Small intestine (tissue), 7 donors: Measurements from ENCODE around the gene PHF20. TPM values are rescaled to one million over a fixed set of nuclear protein-coding genes. Genes with fewer than 3 reads are reported as not detected.
"Not testable (repeated sequence)": the region's sequence is repeated elsewhere in the genome, so short reads cannot be mapped to it uniquely, and the experiment has no call there.

Experiments
- DNase-seq, 2 donors: peaks; one replicate each; pipeline versions ENCODE4 v3.0.0 to v3.0.0-alpha.2; 2013
- FAIRE-seq: peaks from 2 replicates; lab custom pipeline; 2012; peaks lifted over from hg19 to GRCh38; lab: Jason Lieb, UNC
- H3K27ac ChIP-seq, 3 donors: one replicate each; pipeline ENCODE4 v1.5.1; 2013; ENCODE audit warnings: low read length in 2 of 3, mild to moderate bottlenecking in 2 of 3, control low read depth in 1 of 3, inconsistent platforms in 1 of 3, low read depth in 1 of 3, moderate library complexity in 1 of 3
- H3K27me3 ChIP-seq, 3 donors: one replicate each; pipeline ENCODE4 v1.6.1; 2013; ENCODE audit warnings: low read length in 3 of 3, inconsistent platforms in 1 of 3; ENCODE audit not compliant: control insufficient read depth in 3 of 3, insufficient read depth in 3 of 3
- H3K36me3 ChIP-seq, 3 donors: one replicate each; pipeline ENCODE4 v1.6.1; 2013; ENCODE audit warnings: low read length in 3 of 3, inconsistent platforms in 1 of 3, low read depth in 1 of 3, mild to moderate bottlenecking in 1 of 3, moderate library complexity in 1 of 3; ENCODE audit not compliant: control insufficient read depth in 3 of 3, insufficient read depth in 2 of 3
- H3K4me1 ChIP-seq, 3 donors: one replicate each; pipeline ENCODE4 v1.6.1; 2013; ENCODE audit warnings: low read length in 2 of 3, inconsistent platforms in 1 of 3, low read depth in 1 of 3, mild to moderate bottlenecking in 1 of 3, moderate library complexity in 1 of 3; ENCODE audit not compliant: control insufficient read depth in 3 of 3, insufficient read depth in 2 of 3
- H3K4me3 ChIP-seq, 3 donors: one replicate each; pipeline ENCODE4 v1.5.1; 2013; ENCODE audit warnings: low read length in 3 of 3, control low read depth in 1 of 3, inconsistent platforms in 1 of 3, low read depth in 1 of 3, mild to moderate bottlenecking in 1 of 3, moderate library complexity in 1 of 3
- H3K9me3 ChIP-seq, 2 donors: one replicate each; pipeline ENCODE4 v1.6.1; 2013; ENCODE audit warnings: low read depth in 1 of 2, low read length in 1 of 2; ENCODE audit not compliant: control insufficient read depth in 2 of 2, insufficient read depth in 1 of 2
- WGBS, 3 donors: extraction: QIAGEN DNeasy Blood & Tissue Kit; methylation state at CpG; one replicate each; pipeline ENCODE4 v1.1.7; 2013; 5-methylcytosine and 5-hydroxymethylcytosine counted together
- polyA plus RNA-seq, 4 donors: library from polyadenylated mRNA; stranded (reverse) in 3 of 4; unstranded in 1 of 4; fragments of 200-250 nt in 3 of 4; fragments of 120-200 nt in 1 of 4; gene quantifications; one replicate each; pipeline versions ENCODE4 v1.2.1 to v1.2.3, GENCODE V29; 2013
- donor health status: healthy with polysubstance abuse.
- donor health status: control.
- donor health status: control.
- donor health status: Bipolar disorder and iron deficiency.
- donor health status: healthy.

PHF20 gene
- polyA plus RNA-seq, 4 donors = 9.6 to 23.1 (median 14.9) TPM

DNA sequence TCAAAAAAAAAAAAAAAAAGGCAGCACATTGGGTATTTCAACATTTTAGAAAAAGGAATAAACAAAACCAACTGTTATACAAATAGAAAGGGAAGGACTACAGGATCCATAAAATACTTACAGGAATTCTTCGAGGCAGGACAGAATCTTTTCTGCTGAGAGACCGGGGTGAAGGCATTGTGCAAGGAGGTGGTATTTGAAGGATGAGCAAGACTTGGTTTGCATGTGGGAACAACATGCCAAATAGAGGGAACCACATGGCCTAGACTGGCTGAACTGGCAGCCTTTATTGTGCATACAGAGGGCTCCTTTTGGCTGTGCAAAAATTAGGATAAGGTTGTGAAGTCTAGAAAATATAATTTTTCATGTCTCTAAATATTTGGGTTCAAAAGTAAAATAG lies 119.6 kb downstream of the PHF20 start:
- WGBS, 3 donors = 84 to 97% (median 94%) methylated on average over 2 of the region's 2 CpGs

DNA sequence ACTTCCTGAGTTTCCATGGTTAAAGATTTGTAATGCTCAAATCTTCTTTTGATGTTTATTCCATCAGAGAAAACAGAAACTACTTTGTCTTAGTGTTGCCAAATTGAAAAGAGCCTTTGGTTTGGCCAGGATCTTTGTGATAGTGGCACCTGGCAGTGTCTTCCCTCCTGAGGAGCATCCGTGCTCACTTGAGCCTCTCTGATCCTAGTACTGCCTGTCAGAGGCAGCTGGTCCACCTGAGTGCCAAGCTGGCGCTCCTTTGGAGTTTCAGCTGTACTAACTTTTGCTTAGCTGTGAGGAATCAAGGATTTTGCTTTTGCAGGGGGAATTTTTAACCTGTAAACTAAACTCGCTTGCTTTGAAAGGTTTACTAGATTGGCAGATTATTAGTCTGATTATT lies 121.1 kb downstream of the PHF20 start:
- Histone ChIP-seq H3K4me3 (no peak overlapping the region), H3K27me3 (no peaks in the 10 kb centered on the region), H3K36me3 (peaks cover 0 to 31% (median 0%) of the 10 kb centered on the region in 3 donors), H3K27ac (no peak overlapping the region), H3K4me1 (no peaks in the 10 kb centered on the region), H3K9me3 (no peaks in the 10 kb centered on the region)
- 92 to 93% (median 93%) methylated on average over 3 of the region's 3 CpGs for WGBS, 3 donors
- DNase-seq = no peak
- FAIRE-seq = no peak

More for the DNA sequence above, 119.6 kb downstream of the PHF20 start:
- Histone ChIP-seq H3K4me3 (no peak overlapping the region), H3K9me3 (no peaks in the 10 kb centered on the region), H3K27me3 (no peaks in the 10 kb centered on the region), H3K4me1 (no peaks in the 10 kb centered on the region), H3K27ac (no peak overlapping the region), H3K36me3 (peaks cover 0 to 33% (median 4%) of the 10 kb centered on the region in 3 donors)
- DNase-seq = no peak
- no peak for FAIRE-seq

DNA sequence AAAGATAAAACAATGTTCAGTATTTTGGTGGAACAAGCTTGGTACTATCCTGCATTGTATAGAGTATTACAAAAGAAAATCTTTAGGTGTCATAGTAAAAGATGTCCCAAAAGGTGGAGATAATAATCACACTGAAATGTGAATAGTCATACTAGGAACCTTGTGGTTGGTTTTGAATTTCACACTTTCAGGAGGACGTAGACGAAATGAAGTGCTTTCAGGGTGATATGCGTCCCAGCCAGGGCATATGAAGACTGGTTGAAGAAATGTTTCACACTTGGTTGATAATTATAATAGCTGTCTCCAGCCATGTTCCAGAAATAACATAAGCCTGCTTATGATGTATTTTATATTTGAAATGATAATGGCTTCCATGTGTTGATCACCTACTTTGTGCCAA lies 122.1 kb downstream of the PHF20 start:
- Histone ChIP-seq H3K4me3 (no peak overlapping the region), H3K27me3 (no peaks in the 10 kb centered on the region), H3K9me3 (no peaks in the 10 kb centered on the region), H3K27ac (no peak overlapping the region), H3K4me1 (no peaks in the 10 kb centered on the region), H3K36me3 (peaks cover 0 to 33% (median 0%) of the 10 kb centered on the region in 3 donors)
- WGBS, 3 donors = 76 to 96% (median 81%) methylated on average over 3 of the region's 3 CpGs
- DNase-seq = no peak
- no peak for FAIRE-seq

DNA sequence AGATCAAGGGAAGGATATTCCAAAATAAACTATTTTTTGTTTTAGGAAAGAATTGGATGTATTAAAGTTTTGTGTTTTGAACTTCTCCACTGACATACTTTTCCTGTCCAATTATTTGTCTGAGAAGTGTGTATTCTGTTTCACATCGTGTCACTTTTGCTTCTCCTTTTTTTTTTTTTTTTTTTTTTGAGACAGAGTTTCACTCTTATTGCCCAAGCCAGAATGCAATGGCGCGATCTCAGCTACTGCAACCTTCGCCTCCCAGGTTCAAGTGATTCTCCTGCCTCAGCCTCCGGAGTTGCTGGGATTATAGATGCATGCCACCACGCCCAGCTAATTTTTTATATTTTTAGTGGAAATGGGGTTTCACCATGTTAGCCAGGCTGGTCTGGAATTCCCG lies 123.7 kb downstream of the PHF20 start:
- not testable (repeated sequence) for H3K4me3 ChIP-seq, DNase-seq, H3K27me3 ChIP-seq, H3K27ac ChIP-seq, FAIRE-seq, H3K4me1 ChIP-seq, H3K9me3 ChIP-seq
- WGBS, 3 donors = 86 to 95% (median 91%) methylated on average over 7 of the region's 7 CpGs
- H3K36me3 ChIP-seq = peaks cover 4 to 32% (median 4%) of the 10 kb centered on the region in 3 donors

DNA sequence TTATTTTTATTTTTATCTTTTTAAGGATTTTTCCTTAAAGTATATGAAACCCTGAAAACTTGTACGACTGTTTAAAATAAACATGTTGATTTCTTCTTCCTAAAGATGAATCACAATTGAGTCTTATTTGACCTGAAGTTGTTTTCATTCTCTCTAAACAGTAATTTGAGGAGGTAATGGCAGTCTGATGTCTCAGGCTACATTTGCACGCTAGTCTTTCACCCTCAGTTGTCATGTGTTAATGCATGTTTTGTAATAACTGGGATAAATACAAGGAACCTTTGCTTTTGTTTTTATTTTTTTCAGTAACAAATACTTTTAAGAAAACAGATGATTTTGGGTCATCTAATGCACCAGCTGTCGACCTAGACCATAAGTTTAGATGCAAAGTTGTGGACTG lies 127.2 kb downstream of the PHF20 start:
- no peak for FAIRE-seq
- DNase-seq = no peak
- H3K27ac ChIP-seq = no peak overlapping the region
- H3K27me3 ChIP-seq = no peaks in the 10 kb centered on the region
- peaks cover 4 to 35% (median 4%) of the 10 kb centered on the region in 3 donors for H3K36me3 ChIP-seq
- 89 to 94% (median 93%) methylated on average over 3 of the region's 3 CpGs for WGBS, 3 donors
- H3K4me3 ChIP-seq = no peak overlapping the region
- H3K4me1 ChIP-seq = peaks cover 0 to 5% (median 0%) of the 10 kb centered on the region in 3 donors
- no peaks in the 10 kb centered on the region for H3K9me3 ChIP-seq

GRCh38 chr20:35901230-35901629 lies 129.4 kb downstream of the PHF20 start:
- H3K4me1 ChIP-seq, H3K9me3 ChIP-seq, DNase-seq, H3K27ac ChIP-seq, H3K27me3 ChIP-seq, H3K4me3 ChIP-seq, FAIRE-seq: not testable (repeated sequence)
- H3K36me3 ChIP-seq = peaks cover 4 to 33% (median 4%) of the 10 kb centered on the region in 3 donors
- WGBS, 3 donors = 93 to 99% (median 94%) methylated on average over 4 of the region's 4 CpGs

DNA sequence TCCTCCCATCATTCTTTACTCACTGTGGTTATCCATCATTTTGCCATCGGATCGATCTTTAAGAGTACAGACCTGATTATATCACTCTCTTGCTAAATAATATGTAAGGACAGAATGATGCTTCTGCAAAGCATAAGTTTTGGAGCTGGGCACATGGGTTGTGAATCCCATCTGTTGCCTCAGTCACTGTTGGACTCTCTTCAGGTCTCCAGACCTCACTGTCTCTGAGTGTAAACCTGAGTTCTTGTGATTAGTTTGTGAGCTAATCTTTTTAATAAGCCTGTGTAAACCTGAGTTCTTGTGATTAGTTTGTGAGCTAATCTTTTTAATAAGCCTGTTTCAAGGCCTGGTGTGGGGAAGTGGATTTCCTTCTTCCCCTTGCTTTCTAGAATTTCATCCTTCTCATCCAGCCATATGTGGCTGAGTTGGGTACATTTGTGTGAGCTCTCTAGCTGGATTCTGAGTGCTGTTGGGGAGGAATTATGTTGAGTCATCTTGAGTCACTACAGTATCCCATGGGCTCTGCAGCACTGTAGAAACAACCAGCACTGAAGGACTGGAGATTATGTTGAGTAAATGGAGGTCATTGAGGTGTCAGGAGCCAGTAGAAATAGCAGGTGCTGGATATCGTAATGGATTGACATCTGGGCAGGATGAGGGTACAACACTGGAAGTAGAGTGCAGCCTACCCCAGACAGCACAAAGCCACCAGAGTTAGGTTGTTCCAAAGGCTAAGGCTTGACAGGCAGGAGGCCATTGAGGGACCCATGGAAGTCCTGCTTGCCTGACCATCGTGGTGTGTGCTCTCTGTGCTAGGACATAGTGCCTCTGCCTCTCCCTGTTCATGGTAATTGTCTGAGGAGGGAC lies 130.1 kb downstream of the PHF20 start:
- no peak for FAIRE-seq
- Histone ChIP-seq H3K27me3 (no peaks in the 10 kb centered on the region), H3K9me3 (no peaks in the 10 kb centered on the region), H3K27ac (peak overlapping the region in 1 of 3 donors; percentile 25), H3K36me3 (peaks cover 4 to 35% (median 4%) of the 10 kb centered on the region in 3 donors), H3K4me1 (peaks cover 0 to 5% (median 0%) of the 10 kb centered on the region in 3 donors), H3K4me3 (no peak overlapping the region)
- DNase-seq = peak in 1 of 2 donors; percentile 40
- 77 to 86% (median 79%) methylated on average over 4 of the region's 4 CpGs for WGBS, 3 donors

DNA sequence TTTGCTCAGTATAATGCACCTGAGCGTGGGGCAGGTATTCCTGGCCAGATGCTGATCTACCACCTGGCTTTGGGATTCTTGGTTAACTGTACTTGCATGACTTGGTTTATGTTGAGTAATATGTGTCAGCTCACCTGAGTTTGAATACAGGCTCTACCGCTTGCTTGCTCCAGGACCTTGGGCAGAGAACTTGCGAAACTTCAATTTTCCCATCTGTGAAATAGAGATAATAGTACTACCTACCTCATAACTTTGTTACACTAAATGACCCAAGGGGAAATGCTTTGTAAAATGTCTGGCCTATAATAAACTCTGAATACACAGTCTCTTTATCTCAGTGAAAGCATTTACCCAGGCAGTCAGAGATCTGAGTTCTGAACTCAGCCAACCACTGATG lies 130.7 kb downstream of the PHF20 start:
- H3K4me3 ChIP-seq = no peak overlapping the region
- H3K36me3 ChIP-seq = peaks cover 4 to 40% (median 4%) of the 10 kb centered on the region in 3 donors
- WGBS, 3 donors = 73 to 88% (median 83%) methylated on average over 3 of the region's 3 CpGs
- H3K27me3 ChIP-seq = no peaks in the 10 kb centered on the region
- H3K27ac ChIP-seq = no peak overlapping the region
- no peaks in the 10 kb centered on the region for H3K9me3 ChIP-seq
- FAIRE-seq (no peak), DNase-seq (peak in 1 of 2 donors; percentile 46)
- H3K4me1 ChIP-seq = peaks cover 0 to 5% (median 0%) of the 10 kb centered on the region in 3 donors
